ENCODE data around the gene TEKT5.

TEKT5 gene

DNA sequence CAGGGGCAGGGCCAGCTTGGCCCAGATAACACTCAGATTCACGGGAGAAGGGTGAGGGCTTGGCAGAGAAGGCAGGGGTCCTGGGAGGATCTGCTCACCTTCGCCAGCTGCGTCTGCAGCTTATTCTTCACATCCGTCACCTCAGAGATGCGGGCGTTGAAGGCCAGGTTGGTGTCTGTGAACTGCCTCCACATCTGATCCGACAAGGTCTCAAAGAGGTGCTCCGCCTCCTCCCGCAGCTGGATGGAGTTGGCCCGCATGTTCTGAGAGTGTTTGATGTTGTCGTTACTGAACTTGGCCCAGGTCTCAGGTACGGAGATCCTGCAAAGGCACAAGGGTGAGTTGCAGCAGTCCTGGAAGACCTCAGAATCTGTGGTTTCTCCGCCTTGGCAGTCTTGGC lies 18.9 kb downstream of the TEKT5 start:
- TF ChIP-seq, protein P1, sequence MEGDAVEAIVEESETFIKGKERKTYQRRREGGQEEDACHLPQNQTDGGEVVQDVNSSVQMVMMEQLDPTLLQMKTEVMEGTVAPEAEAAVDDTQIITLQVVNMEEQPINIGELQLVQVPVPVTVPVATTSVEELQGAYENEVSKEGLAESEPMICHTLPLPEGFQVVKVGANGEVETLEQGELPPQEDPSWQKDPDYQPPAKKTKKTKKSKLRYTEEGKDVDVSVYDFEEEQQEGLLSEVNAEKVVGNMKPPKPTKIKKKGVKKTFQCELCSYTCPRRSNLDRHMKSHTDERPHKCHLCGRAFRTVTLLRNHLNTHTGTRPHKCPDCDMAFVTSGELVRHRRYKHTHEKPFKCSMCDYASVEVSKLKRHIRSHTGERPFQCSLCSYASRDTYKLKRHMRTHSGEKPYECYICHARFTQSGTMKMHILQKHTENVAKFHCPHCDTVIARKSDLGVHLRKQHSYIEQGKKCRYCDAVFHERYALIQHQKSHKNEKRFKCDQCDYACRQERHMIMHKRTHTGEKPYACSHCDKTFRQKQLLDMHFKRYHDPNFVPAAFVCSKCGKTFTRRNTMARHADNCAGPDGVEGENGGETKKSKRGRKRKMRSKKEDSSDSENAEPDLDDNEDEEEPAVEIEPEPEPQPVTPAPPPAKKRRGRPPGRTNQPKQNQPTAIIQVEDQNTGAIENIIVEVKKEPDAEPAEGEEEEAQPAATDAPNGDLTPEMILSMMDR (conservative IDR thresholded peaks at IDR 0.05): no peak
- no peak overlapping the region for H3K27ac ChIP-seq

DNA sequence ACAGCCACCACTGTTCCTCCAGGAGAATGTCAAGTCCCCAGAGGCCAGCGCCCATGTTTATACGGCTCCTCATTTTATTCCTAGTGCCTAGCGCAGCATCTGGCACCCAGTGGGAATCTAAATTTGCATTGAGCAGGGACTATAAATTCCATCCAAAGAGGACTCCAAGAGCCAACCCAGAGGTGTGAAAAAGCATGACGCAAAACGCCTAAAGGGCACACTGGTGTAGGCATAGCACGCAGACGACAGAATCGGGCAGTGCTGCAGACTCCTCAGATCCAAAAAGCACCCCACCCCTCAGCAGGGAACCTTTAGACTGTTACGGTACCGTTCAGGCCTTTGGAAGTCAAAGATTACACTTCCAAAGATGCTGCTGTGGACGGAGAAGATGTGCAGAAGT lies 19.5 kb downstream of the TEKT5 start:
- no peak overlapping the region for H3K27ac ChIP-seq
- TF ChIP-seq, protein P1 (conservative IDR thresholded peaks at IDR 0.05): no peak

DNA sequence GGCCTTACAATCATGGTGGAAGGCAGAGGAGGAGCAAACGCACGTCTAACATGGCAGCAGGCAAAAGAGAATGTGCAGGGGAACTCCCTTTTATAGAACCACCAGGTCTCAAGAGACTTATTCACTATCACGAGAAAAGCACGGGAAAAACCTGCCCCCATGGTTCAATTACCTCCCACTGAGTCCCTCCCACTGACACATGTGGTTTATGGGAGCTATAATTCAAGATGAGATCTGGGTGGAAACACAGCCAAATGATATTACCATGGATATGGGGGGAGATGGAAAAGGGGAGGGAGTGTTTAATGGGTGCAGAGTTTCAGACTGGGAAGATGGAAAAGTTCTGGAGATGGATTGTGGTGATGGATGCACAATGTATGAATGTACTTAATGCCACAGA lies 23.0 kb downstream of the TEKT5 start:
- TF ChIP-seq, protein P1 (conservative IDR thresholded peaks at IDR 0.05): no peak
- no peak overlapping the region for H3K27ac ChIP-seq

DNA sequence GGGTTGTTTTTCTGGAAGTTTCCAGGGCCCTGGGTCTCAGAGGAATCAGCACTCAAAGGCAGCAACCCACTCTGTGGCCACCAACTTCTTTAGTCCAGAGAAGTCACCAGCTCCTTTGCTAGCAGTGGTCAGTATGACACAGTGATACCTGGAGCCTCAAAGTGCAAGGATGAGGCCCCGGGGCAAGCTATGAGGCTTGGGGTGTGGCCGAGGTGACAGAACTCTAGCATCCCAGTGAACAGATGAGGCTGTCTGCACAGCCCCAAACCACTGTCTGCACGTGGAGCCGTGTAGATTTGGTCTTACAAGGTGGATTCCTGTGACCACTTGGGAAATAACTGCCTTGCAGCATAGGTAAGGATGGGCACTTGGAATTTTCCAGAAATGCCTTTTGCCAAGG lies 24.9 kb downstream of the TEKT5 start:
- H3K27ac ChIP-seq: no peak overlapping the region
- TF ChIP-seq, protein P1 (conservative IDR thresholded peaks at IDR 0.05): no peak

DNA sequence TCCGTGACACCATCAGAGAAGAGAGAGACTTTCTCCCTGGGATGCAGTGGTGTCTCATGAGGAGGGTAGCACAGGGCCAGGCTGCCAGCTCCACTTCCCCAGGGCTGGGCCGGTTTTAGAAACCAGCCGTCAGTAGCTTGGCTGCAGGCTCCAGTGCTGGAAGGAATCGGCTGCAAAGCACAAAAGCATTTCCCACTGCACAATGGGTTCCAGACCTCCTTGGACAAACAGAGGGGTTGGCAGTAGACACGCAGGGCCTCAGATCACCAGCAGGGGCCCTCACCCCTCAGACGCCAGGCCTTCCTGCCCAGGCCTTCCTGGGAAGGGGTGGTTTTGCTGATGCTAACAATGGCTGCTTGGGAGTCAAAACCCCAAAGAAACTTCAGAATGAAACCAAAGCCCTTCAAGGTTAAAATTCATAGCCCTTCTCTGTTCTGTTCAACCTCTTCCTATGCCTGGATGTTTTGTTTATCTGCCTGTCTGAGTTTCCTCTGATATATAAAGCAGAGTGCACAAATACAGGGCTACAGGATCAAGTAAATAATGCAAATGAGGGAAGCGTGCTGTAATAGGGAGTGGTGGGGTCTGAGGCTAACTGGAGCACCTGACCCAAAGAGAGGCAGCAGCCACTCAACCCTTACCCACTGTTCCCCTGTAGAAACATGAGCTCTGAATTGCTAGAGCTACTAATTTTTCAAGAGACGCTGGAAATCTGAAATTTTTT lies 26.2 kb downstream of the TEKT5 start:
- no peak overlapping the region for H3K27ac ChIP-seq
- TF ChIP-seq, protein P1 (conservative IDR thresholded peaks at IDR 0.05): peak; percentile 51

DNA sequence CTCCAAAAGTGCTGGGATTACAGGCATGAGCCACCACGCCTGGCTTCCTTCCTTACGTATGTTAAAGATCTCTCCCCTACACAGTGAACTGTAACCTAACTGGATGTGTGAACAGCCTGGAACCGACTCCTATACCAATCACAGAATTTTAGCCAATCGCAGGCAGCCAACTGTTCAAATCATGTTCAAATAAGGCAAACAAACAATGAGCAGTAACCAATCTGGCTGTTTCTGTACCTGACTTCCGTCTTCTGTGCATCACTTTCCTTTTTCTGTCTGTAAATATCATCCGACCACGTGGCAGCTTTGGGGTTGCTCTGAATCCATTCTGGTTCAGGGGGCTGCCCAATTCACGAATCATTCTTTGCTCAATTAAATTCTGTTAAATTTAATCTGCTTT lies 27.5 kb downstream of the TEKT5 start:
- H3K27ac ChIP-seq: no peak overlapping the region
- TF ChIP-seq, protein P1 (conservative IDR thresholded peaks at IDR 0.05): no peak

DNA sequence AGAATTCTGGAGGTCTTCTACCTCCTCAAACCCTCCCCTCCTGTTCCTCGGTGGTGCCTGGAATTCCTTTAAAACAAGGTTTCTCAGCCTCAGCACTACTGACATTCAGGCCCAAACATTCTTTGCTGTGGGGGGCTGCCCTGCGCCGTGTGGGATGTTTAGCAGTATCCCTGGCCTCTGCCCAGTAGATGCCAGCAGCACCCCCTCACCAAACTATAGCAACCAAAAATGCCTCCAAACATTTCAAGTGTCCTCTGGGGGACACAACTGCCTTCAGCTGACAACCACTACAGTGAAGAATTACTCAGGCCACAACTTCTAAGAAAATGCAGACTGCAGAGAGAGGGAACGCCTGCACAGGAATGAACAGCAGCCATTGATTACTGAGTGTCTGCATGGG lies 28.4 kb downstream of the TEKT5 start:
- no peak overlapping the region for H3K27ac ChIP-seq
- TF ChIP-seq, protein P1 (conservative IDR thresholded peaks at IDR 0.05): no peak

Data from VCaP (cell line).